Neuronal stem cell (in vitro differentiated cells): ENCODE measurements around the gene COPS7B.

Source experiments
- DNase-seq: peaks from one replicate; pipeline ENCODE4 v3.0.0-alpha.2; 2013; ENCODE audit warnings: low spot score
- H2AFZ ChIP-seq: one replicate; pipeline ENCODE4 v1.6.1; 2013; ENCODE audit warnings: mild to moderate bottlenecking, low read length, inconsistent platforms
- H2AK5ac ChIP-seq: 2 replicates; pipeline ENCODE4 v1.6.1; 2013; ENCODE audit warnings: low read depth, mild to moderate bottlenecking, inconsistent platforms, low read length, moderate library complexity, mixed read lengths
- H2BK120ac ChIP-seq: 2 replicates; pipeline ENCODE4 v1.6.1; 2013; ENCODE audit warnings: low read depth, mild to moderate bottlenecking, inconsistent platforms, low read length, moderate library complexity, mixed read lengths
- H2BK12ac ChIP-seq: one replicate; pipeline ENCODE4 v1.6.1; 2013; ENCODE audit warnings: low read length, inconsistent platforms
- H2BK15ac ChIP-seq: 2 replicates; pipeline ENCODE4 v1.6.1; 2013; ENCODE audit warnings: mild to moderate bottlenecking, low read length, inconsistent platforms, mixed read lengths
- H2BK5ac ChIP-seq: one replicate; pipeline ENCODE4 v1.6.1; 2013; ENCODE audit warnings: inconsistent platforms, mild to moderate bottlenecking, low read length, moderate library complexity
- H3K14ac ChIP-seq: one replicate; pipeline ENCODE4 v1.6.1; 2013; ENCODE audit warnings: low read length, inconsistent platforms
- H3K18ac ChIP-seq: 2 replicates; pipeline ENCODE4 v1.6.1; 2013; ENCODE audit warnings: low read length, inconsistent platforms
- H3K23ac ChIP-seq: 2 replicates; pipeline ENCODE4 v1.6.1; 2013; ENCODE audit warnings: low read depth, mild to moderate bottlenecking, mixed read lengths, low read length, inconsistent platforms; ENCODE audit not compliant: poor library complexity
- H3K27ac ChIP-seq: replicated peaks from 3 replicates; pipeline ENCODE4 v1.5.1; 2013; ENCODE audit warnings: low read length, inconsistent platforms
- H3K27me3 ChIP-seq, 3 experiments: 2 replicates each; pipeline ENCODE4 v1.6.1; 2013; ENCODE audit warnings: low read length in 3 of 3, mild to moderate bottlenecking in 2 of 3, inconsistent platforms in 1 of 3, low read depth in 1 of 3, mixed read lengths in 1 of 3, moderate library complexity in 1 of 3; ENCODE audit not compliant: control insufficient read depth in 3 of 3, insufficient read depth in 3 of 3
- H3K36me3 ChIP-seq, 2 donors: replicated peaks in 1 of 2; 2 replicates each; pipeline ENCODE4 v1.6.1; 2013; ENCODE audit warnings: low read length in 2 of 2; ENCODE audit not compliant: control insufficient read depth in 2 of 2, insufficient read depth in 2 of 2
- H3K4ac ChIP-seq: 2 replicates; pipeline ENCODE4 v1.6.1; 2013; ENCODE audit warnings: inconsistent platforms, mild to moderate bottlenecking, low read length, moderate library complexity
- H3K4me1 ChIP-seq, 2 donors: 1 replicate in 1 of 2; 2 replicates in 1 of 2; pipeline ENCODE4 v1.6.1; 2013; ENCODE audit warnings: low read length in 2 of 2, low read depth in 1 of 2; ENCODE audit not compliant: control insufficient read depth in 2 of 2, insufficient read depth in 1 of 2
- H3K4me2 ChIP-seq: one replicate; pipeline ENCODE4 v1.6.1; 2013; ENCODE audit warnings: mild to moderate bottlenecking, low read length, inconsistent platforms; ENCODE audit not compliant: insufficient read depth, poor library complexity, severe bottlenecking
- H3K4me3 ChIP-seq, 2 donors: 2 replicates each; pipeline ENCODE4 v1.5.1; 2013; ENCODE audit warnings: low read length in 2 of 2, mild to moderate bottlenecking in 2 of 2, inconsistent platforms in 1 of 2, moderate library complexity in 1 of 2
- H3K79me1 ChIP-seq: one replicate; pipeline ENCODE4 v1.6.1; 2013; ENCODE audit warnings: low read depth, mild to moderate bottlenecking, inconsistent platforms, low read length, moderate library complexity
- H3K9ac ChIP-seq: one replicate; pipeline ENCODE4 v1.6.1; 2013; ENCODE audit warnings: mild to moderate bottlenecking, low read depth, low read length, inconsistent platforms; ENCODE audit not compliant: poor library complexity
- H3K9me3 ChIP-seq, 2 donors: replicated peaks in 1 of 2; 2 replicates each; pipeline versions ENCODE3 to v1.6.1; 2013; ENCODE audit warnings: low read length in 2 of 2, mild to moderate bottlenecking in 2 of 2, inconsistent platforms in 1 of 2, low read depth in 1 of 2, mixed read lengths in 1 of 2, moderate library complexity in 1 of 2; ENCODE audit not compliant: control insufficient read depth in 2 of 2, insufficient read depth in 1 of 2
- H4K8ac ChIP-seq: one replicate; pipeline ENCODE4 v1.6.1; 2013; ENCODE audit warnings: low read depth, mild to moderate bottlenecking, inconsistent platforms, low read length, moderate library complexity
- H4K91ac ChIP-seq: one replicate; pipeline ENCODE4 v1.6.1; 2013; ENCODE audit warnings: low read length, low read depth, mild to moderate bottlenecking, inconsistent platforms; ENCODE audit not compliant: poor library complexity
- WGBS, 2 donors: extraction: QIAGEN DNeasy Blood & Tissue Kit; methylation state at CpG; one replicate each; pipeline ENCODE4 v1.1.7; 2013; ENCODE audit warnings: missing lambda C conversion rate in 2 of 2, mixed read lengths in 1 of 2; ENCODE audit not compliant: insufficient read length in 2 of 2, insufficient replicate concordance in 1 of 2; ENCODE audit errors: extremely low coverage in 2 of 2; 5-methylcytosine and 5-hydroxymethylcytosine counted together

COPS7B gene

DNA sequence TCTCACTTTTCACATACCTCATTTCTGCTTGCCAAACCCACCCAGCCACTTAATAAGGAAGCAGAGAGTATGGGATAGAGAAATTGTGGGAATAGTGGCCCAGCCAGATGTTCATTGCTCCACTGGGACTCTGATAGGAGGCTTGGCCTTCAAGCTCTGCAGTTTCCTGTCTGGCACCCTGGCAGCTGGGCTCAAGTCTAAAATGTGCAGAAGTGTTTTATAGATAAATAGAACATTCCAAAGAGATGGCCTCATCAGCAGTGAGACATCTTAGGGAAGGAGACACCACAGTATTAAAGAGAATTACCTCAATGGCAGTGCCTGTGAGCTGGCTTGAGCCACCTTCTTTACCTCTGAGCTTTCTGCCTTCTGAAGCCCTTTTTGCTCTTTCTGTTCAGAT is 24.7 kb downstream of the COPS7B start:
- Histone ChIP-seq H4K8ac (no peak overlapping the region), H3K23ac (no peak overlapping the region), H2BK15ac (no peak overlapping the region), H3K4ac (no peak overlapping the region), H2AFZ (no peak overlapping the region), H2AK5ac (no peak overlapping the region), H3K79me1 (no peaks in the 10 kb centered on the region), H3K18ac (no peak overlapping the region), H2BK5ac (no peak overlapping the region), H2BK12ac (no peak overlapping the region), H3K4me2 (no peak overlapping the region), H3K4me1 (no peaks in the 10 kb centered on the region), H3K4me3 (no peak overlapping the region), H3K27me3 (peaks cover 0 to 3% (median 0%) of the 10 kb centered on the region in 3 experiments), H3K14ac (no peak overlapping the region), H3K9ac (no peak overlapping the region), H4K91ac (no peak overlapping the region), H3K9me3 (peaks cover 0 to 11% of the 10 kb centered on the region in 2 donors), H3K36me3 (peaks cover 31 to 74% of the 10 kb centered on the region in 2 donors), H2BK120ac (no peak overlapping the region), H3K27ac (no peak overlapping the region)
- DNase-seq = no peak

- Histone ChIP-seq H2BK15ac (no peak overlapping the region), H2BK12ac (no peak overlapping the region), H2BK120ac (no peak overlapping the region), H3K4me1 (peaks cover 0 to 1% of the 10 kb centered on the region in 2 donors), H4K8ac (no peak overlapping the region), H3K9me3 (peaks cover 3 to 11% of the 10 kb centered on the region in 2 donors), H3K4me2 (no peak overlapping the region), H3K4me3 (no peak overlapping the region), H3K36me3 (peaks cover 6 to 24% of the 10 kb centered on the region in 2 donors), H3K9ac (no peak overlapping the region), H2AFZ (no peak overlapping the region), H3K79me1 (no peaks in the 10 kb centered on the region), H2BK5ac (no peak overlapping the region), H3K27ac (no peak overlapping the region), H3K14ac (no peak overlapping the region), H3K4ac (no peak overlapping the region), H3K27me3 (no peaks in the 10 kb centered on the region), H3K23ac (no peak overlapping the region), H2AK5ac (no peak overlapping the region), H3K18ac (no peak overlapping the region), H4K91ac (no peak overlapping the region)
- no CpG with 5 or more reads among the region's 8 CpGs for WGBS, 2 donors
- DNase-seq = no peak
Observed at GRCh38 chr2:231816327-231817026, 30.2 kb downstream of the COPS7B start.

DNA sequence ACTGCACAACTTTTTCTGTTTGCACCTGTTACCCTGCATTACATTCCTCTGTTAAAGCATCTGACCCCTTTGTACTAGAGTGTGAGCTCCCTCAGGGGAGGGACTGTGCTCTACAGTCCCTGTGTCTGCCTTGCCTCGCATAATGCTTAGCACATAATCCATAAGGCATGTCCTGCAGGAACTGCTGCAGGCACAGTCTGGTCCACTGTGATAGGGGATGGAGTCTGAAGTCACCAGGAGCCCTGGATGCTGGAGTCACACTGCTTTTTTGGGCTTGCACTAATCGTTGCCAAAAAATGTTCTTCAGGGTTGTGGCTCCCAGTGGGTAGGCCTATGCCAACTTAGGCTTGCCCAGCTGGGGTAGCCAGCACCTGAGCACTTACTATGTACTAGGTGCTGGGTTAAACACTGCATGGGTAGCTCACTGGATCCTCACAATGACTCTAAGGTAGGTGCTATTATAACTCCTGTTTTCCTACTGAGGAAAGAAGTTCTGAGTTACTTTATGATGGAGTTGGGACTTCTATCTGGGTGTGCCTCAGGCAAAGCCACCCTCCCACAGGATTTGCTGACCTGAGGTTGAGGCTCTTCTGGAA is 33.3 kb downstream of the COPS7B start:
- Histone ChIP-seq H3K4me3 (no peak overlapping the region), H3K14ac (no peak overlapping the region), H4K91ac (no peak overlapping the region), H2AFZ (no peak overlapping the region), H3K4me2 (no peak overlapping the region), H3K18ac (no peak overlapping the region), H3K23ac (no peak overlapping the region), H3K36me3 (no peaks in the 10 kb centered on the region), H3K79me1 (no peaks in the 10 kb centered on the region), H3K9me3 (peaks cover 6 to 11% of the 10 kb centered on the region in 2 donors), H3K9ac (no peak overlapping the region), H2AK5ac (no peak overlapping the region), H2BK12ac (no peak overlapping the region), H3K27me3 (no peaks in the 10 kb centered on the region), H2BK15ac (no peak overlapping the region), H4K8ac (no peak overlapping the region), H2BK120ac (no peak overlapping the region), H2BK5ac (no peak overlapping the region), H3K4me1 (peaks cover 0 to 1% of the 10 kb centered on the region in 2 donors), H3K27ac (no peak overlapping the region), H3K4ac (no peak overlapping the region)
- DNase-seq = no peak
- no CpG with 5 or more reads among the region's 2 CpGs for WGBS, 2 donors

- no CpG with 5 or more reads among the region's 12 CpGs for WGBS, 2 donors
- H2BK12ac ChIP-seq = no peak overlapping the region
- no peak overlapping the region for H3K14ac ChIP-seq
- no peak overlapping the region for H4K8ac ChIP-seq
- DNase-seq = no peak
- H3K9ac ChIP-seq = no peak overlapping the region
- no peaks in the 10 kb centered on the region for H3K36me3 ChIP-seq
- no peak overlapping the region for H4K91ac ChIP-seq
- H3K27ac ChIP-seq = no peak overlapping the region
- H3K18ac ChIP-seq = no peak overlapping the region
- no peak overlapping the region for H2BK15ac ChIP-seq
- H2BK120ac ChIP-seq = no peak overlapping the region
- H3K4me3 ChIP-seq = no peak overlapping the region
- H3K4me2 ChIP-seq = no peak overlapping the region
- H2AK5ac ChIP-seq = no peak overlapping the region
- peaks cover 0 to 6% of the 10 kb centered on the region in 2 donors for H3K9me3 ChIP-seq
- no peak overlapping the region for H3K23ac ChIP-seq
- H3K4ac ChIP-seq = no peak overlapping the region
- no peaks in the 10 kb centered on the region for H3K27me3 ChIP-seq
- H3K4me1 ChIP-seq = peaks cover 0 to 1% of the 10 kb centered on the region in 2 donors
- H2BK5ac ChIP-seq = no peak overlapping the region
- H2AFZ ChIP-seq = no peak overlapping the region
- no peaks in the 10 kb centered on the region for H3K79me1 ChIP-seq
Observed at GRCh38 chr2:231820786-231821303, 34.6 kb downstream of the COPS7B start.
